Upper lobe of left lung (tissue), 6 donors: ENCODE measurements around the gene TCEA2. TPM values are rescaled to one million over a fixed set of nuclear protein-coding genes. Genes with fewer than 3 reads are reported as not detected.
A peak's percentile ranks its signal among the peaks of the same experiment; 100 is the strongest.

Experiments
- ATAC-seq, 2 donors: fragments of 200-7000 bp; cut with Tn5 transposase; one replicate each; pipeline ENCODE4 v1.9.1; 2022; ENCODE audit warnings: mild to moderate bottlenecking in 2 of 2, moderate library complexity in 2 of 2; ENCODE audit not compliant: low FRiP score in 2 of 2
- DNase-seq, 2 donors: peaks; one replicate each; pipeline ENCODE4 v3.0.0-alpha.2; 2019 to 2020
- H3K27ac ChIP-seq, 4 donors: fragments of 200-600 bp; sonication (generic); one replicate each; pipeline ENCODE4 v1.5.1; 2016 to 2019
- H3K27me3 ChIP-seq, 4 donors: fragments of 200-600 bp; sonication (generic); one replicate each; pipeline ENCODE4 v1.5.1; 2017 to 2019
- H3K36me3 ChIP-seq, 4 donors: fragments of 200-600 bp; sonication (generic); one replicate each; pipeline ENCODE4 v1.5.1; 2016 to 2019
- H3K4me1 ChIP-seq, 4 donors: fragments of 200-600 bp; sonication (generic); one replicate each; pipeline ENCODE4 v1.5.1; 2018 to 2019
- H3K4me3 ChIP-seq, 4 donors: fragments of 200-600 bp; sonication (generic); one replicate each; pipeline ENCODE4 v1.5.1; 2017 to 2019; ENCODE audit warnings: mild to moderate bottlenecking in 2 of 4, moderate library complexity in 1 of 4
- H3K9me3 ChIP-seq, 4 donors: fragments of 200-600 bp; sonication (generic); one replicate each; pipeline ENCODE4 v1.5.1; 2018 to 2019
- EP300 ChIP-seq, 4 donors: sonication (generic); formaldehyde crosslinking; IDR thresholded peaks; one replicate each; pipeline ENCODE4 v1.5.1; 2017; ENCODE audit warnings: antibody characterized with exemption in 4 of 4, control low read depth in 2 of 4
- POLR2A ChIP-seq, 4 donors: fragments of 450-650 bp; IDR thresholded peaks; one replicate each; pipeline ENCODE4 v1.5.1; 2016 to 2017; ENCODE audit warnings: antibody characterized with exemption in 4 of 4, mild to moderate bottlenecking in 2 of 4
- POLR2AphosphoS5 ChIP-seq, 2 donors: sonication (generic); formaldehyde crosslinking; IDR thresholded peaks; one replicate each; pipeline ENCODE4 v1.5.1; 2017; ENCODE audit warnings: antibody characterized with exemption in 2 of 2
- WGBS, 2 donors: methylation state at CpG; one replicate each; pipeline ENCODE4 v1.1.5; 2017 to 2018; 5-methylcytosine and 5-hydroxymethylcytosine counted together
- total RNA-seq, 6 donors: library from RNA; depleted of rRNA in 4 of 6; stranded (reverse); fragments of >200 nt in 4 of 6; gene quantifications; one replicate each; pipeline versions ENCODE4 v1.1.0 to v1.2.1, GENCODE V29; 2016 to 2021
- TF ChIP-seq, protein P1 (sequence below), 6 experiments: fragments of 450-650 bp in 4 of 6; fragments of 200-600 bp in 2 of 6; sonication (generic) in 2 of 6; IDR thresholded peaks; one replicate each; pipeline ENCODE4 v1.5.1; 2016 to 2019; ENCODE audit warnings: antibody characterized with exemption in 6 of 6
- donor health status: DM: no; HTN: no; CAD: no; lungs with moderate emphysema.
- donor health status: DM: no; HTN: yes; CAD: no; lungs with severe emphysema.

Gene TCEA2
- total RNA-seq, 6 donors from 2014 or later = 21.7 to 56.0 (median 28.4) TPM

DNA sequence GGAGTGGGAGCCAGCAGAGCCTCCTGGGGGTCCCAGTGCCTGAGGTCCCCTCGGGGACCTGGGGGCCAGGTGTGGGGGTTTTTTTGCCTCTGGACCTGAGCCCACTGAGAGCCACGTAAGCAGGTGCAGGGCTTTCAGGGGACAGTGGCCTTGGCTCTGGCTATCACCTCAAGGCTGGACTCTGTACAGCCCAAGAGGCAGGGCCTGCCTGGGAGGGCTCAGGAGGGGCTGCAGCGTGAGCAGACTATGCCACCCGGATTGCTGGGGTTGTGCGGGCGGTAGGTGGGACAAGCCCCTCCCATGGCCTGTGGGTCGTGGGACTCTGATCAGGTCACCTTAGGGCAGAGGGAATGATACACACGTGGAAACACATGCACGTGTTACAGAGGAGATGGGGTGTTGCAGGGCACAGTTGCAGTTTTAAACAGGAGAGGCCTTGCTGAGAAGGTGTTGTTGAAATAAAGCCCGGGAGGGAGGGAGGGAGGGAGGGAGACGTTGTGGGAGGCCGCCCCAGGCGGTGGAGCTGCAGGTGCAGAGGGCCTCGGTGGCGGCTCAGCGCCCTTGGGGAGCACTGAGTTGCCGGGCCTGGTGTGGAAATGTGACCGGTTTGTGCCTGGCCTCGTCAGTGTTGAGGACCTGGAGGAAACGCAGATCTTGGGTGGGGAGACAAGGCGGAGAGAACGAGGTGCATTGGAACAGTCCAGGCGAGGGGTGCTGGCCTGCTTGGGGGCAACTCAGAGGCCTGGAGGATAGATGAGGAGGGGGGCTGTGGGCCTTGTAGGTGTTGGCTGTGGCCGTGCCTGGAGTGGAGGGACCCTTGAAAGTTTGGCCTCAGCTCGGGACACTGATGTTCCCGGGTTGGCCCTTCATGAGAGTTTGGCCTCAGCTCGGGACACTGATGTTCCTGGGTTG lies 2.3 kb downstream of the TCEA2 start:
- WGBS, 2 donors = 51% methylated on average over 21 to 27 of the region's 27 CpGs
- ATAC-seq (no peak), DNase-seq (peak in 1 of 2 donors; percentile 60)
- H3K27ac ChIP-seq = no peak overlapping the region
- H3K4me1 ChIP-seq = peaks cover 24 to 45% (median 28%) of the 10 kb centered on the region in 4 donors
- no peaks in the 10 kb centered on the region for H3K36me3 ChIP-seq
- H3K4me3 ChIP-seq = no peak overlapping the region
- H3K27me3 ChIP-seq = no peaks in the 10 kb centered on the region
- H3K9me3 ChIP-seq = no peaks in the 10 kb centered on the region
- no peak for TF ChIP-seq POLR2A (IDR thresholded peaks at IDR 0.05)
- TF ChIP-seq POLR2AphosphoS5 (IDR thresholded peaks at IDR 0.05) = no peak
- TF ChIP-seq, protein P1, sequence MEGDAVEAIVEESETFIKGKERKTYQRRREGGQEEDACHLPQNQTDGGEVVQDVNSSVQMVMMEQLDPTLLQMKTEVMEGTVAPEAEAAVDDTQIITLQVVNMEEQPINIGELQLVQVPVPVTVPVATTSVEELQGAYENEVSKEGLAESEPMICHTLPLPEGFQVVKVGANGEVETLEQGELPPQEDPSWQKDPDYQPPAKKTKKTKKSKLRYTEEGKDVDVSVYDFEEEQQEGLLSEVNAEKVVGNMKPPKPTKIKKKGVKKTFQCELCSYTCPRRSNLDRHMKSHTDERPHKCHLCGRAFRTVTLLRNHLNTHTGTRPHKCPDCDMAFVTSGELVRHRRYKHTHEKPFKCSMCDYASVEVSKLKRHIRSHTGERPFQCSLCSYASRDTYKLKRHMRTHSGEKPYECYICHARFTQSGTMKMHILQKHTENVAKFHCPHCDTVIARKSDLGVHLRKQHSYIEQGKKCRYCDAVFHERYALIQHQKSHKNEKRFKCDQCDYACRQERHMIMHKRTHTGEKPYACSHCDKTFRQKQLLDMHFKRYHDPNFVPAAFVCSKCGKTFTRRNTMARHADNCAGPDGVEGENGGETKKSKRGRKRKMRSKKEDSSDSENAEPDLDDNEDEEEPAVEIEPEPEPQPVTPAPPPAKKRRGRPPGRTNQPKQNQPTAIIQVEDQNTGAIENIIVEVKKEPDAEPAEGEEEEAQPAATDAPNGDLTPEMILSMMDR (IDR thresholded peaks at IDR 0.05) = no peak
- no peak for TF ChIP-seq EP300 (IDR thresholded peaks at IDR 0.05)

DNA sequence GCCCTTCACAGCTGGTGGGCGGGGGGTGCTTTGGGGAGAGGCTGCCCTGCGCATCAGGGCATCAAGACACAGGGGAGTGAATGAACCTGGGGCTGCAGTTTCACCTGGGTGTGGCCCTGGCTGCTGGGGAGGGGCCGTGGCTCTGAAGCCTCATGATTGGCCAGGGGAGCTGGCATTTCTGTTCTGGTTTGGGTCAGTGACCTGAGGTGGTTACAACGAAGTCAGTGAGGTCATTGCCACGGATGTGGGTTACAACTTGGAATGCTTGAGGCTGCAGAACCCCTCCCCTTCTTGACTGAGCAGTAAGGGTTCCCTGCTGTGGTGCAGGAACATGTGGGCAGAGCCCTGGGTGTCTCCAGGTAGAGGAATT lies 3.0 kb downstream of the TCEA2 start:
- Histone ChIP-seq H3K9me3 (no peaks in the 10 kb centered on the region), H3K27ac (no peak overlapping the region), H3K4me3 (no peak overlapping the region), H3K27me3 (no peaks in the 10 kb centered on the region), H3K36me3 (no peaks in the 10 kb centered on the region), H3K4me1 (peaks cover 24 to 45% (median 28%) of the 10 kb centered on the region in 4 donors)
- ATAC-seq = no peak
- no peak for TF ChIP-seq POLR2AphosphoS5 (IDR thresholded peaks at IDR 0.05)
- no peak for TF ChIP-seq EP300 (IDR thresholded peaks at IDR 0.05)
- TF ChIP-seq, protein P1 (IDR thresholded peaks at IDR 0.05) = no peak
- no peak for TF ChIP-seq POLR2A (IDR thresholded peaks at IDR 0.05)
- peak; percentile 46 to 47 for DNase-seq
- 25 to 49% methylated on average over 2 to 5 of the region's 5 CpGs for WGBS, 2 donors

DNA sequence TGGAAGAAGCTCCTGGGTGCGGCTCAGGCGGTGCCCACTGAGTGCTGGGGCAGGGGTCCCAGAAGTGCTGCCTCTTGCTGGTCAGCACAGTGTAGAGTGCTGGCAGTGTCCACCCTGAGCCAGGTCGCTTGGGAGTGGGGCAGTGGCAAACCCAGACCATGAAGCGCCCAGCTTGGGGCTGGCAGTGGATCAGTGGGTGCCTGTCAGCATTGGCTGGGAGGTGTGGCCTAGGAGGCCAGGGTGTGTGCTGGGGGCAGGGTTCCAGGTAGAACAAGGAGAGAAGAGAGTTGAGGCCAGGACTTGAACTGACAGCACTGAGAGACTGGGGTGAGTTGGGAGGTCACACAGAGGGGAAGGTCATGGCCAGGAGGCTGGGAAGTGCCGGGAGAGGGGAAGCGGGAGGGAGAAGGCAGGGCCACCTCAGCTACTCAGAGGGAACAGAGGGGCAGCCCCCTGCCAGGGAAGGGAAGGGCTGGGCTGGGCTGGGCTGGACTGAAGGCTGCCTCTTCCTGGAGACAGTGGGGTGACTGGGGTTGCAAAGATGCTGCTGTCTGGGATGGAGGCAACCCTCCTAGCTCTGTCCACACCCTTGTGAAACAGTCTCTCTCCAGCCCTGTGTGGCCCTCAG lies 4.1 kb downstream of the TCEA2 start:
- no peak overlapping the region for H3K27ac ChIP-seq
- peak in 1 of 2 donors; percentile 44 for DNase-seq
- peaks cover 0 to 5% (median under 1%) of the 10 kb centered on the region in 4 donors for H3K36me3 ChIP-seq
- H3K4me1 ChIP-seq = peaks cover 22 to 45% (median 28%) of the 10 kb centered on the region in 4 donors
- TF ChIP-seq, protein P1 (IDR thresholded peaks at IDR 0.05) = no peak
- TF ChIP-seq POLR2A (IDR thresholded peaks at IDR 0.05) = no peak
- no peak for TF ChIP-seq EP300 (IDR thresholded peaks at IDR 0.05)
- TF ChIP-seq POLR2AphosphoS5 (IDR thresholded peaks at IDR 0.05) = no peak
- no peaks in the 10 kb centered on the region for H3K27me3 ChIP-seq
- no peak for ATAC-seq
- 79 to 89% methylated on average over 5 to 6 of the region's 6 CpGs for WGBS, 2 donors
- no peak overlapping the region for H3K4me3 ChIP-seq
- H3K9me3 ChIP-seq = no peaks in the 10 kb centered on the region

DNA sequence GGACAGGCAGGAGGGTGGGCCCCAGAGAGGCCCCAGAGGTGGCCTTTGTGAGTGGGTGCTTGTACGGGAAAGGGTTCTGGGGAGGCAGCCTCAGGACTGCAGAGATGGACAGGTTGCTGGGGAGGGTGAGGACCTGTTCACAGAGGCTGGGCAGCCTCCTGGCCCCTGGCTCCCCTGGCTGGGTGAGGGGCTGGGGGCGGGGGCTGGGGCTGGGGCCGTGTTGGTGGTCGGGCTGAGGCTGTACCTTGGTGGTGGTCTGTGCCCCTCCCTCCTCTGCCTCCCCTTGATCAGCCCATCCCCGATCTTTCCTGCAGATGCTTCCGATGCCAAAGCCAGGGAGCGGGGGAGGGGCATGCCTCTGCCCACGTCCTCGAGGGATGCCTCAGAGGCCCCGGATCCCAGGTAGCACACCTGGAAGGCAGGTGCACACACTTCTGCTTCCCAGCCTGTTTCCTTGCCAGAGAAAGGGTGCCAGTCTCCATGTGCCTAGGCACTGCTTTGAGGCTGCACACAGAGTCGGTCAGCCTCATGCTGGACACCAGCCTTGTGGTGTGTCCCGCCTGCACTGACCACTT lies 4.8 kb downstream of the TCEA2 start:
- no peak for ATAC-seq
- WGBS, 2 donors = 67 to 75% methylated on average over 7 to 12 of the region's 12 CpGs
- no peak for TF ChIP-seq POLR2A (IDR thresholded peaks at IDR 0.05)
- TF ChIP-seq, protein P1 (IDR thresholded peaks at IDR 0.05) = no peak
- no peak for TF ChIP-seq EP300 (IDR thresholded peaks at IDR 0.05)
- no peak for TF ChIP-seq POLR2AphosphoS5 (IDR thresholded peaks at IDR 0.05)

More for the DNA sequence above, 4.8 kb downstream of the TCEA2 start:
- Histone ChIP-seq H3K9me3 (no peaks in the 10 kb centered on the region), H3K4me3 (no peak overlapping the region), H3K36me3 (peaks cover 0 to 10% (median 4%) of the 10 kb centered on the region in 4 donors), H3K27ac (no peak overlapping the region), H3K27me3 (no peaks in the 10 kb centered on the region), H3K4me1 (peaks cover 16 to 39% (median 21%) of the 10 kb centered on the region in 4 donors)
- peak in 1 of 2 donors; percentile 60 for DNase-seq
